WERI-Rb-1 (cell line): ENCODE results near the gene NBAS.
"Not testable (repeated sequence)": the region's sequence is repeated elsewhere in the genome, so short reads cannot be mapped to it uniquely, and the experiment has no call there.

Source experiments
- DNase-seq: peaks from one replicate; pipeline ENCODE4 v3.0.0-alpha.2; 2020
- H3K27ac ChIP-seq: fragments of 250-450 bp; sonication (Bioruptor Pico); 2 replicates; pipeline ENCODE4 v1.5.1; 2020; ENCODE audit warnings: mild to moderate bottlenecking, moderate library complexity
- H3K27me3 ChIP-seq: fragments of 250-450 bp; sonication (Bioruptor Pico); 2 replicates; pipeline ENCODE4 v1.5.1; 2021; ENCODE audit warnings: mild to moderate bottlenecking, low read depth, moderate library complexity; ENCODE audit not compliant: insufficient read depth, severe bottlenecking
- H3K36me3 ChIP-seq: fragments of 250-450 bp; sonication (Bioruptor Pico); 2 replicates; pipeline ENCODE4 v1.5.1; 2020; ENCODE audit warnings: mild to moderate bottlenecking, moderate library complexity
- H3K4me3 ChIP-seq: 2 replicates; pipeline ENCODE4 v1.5.1; 2011; ENCODE audit warnings: low read depth, mild to moderate bottlenecking, control low read depth, low read length
- H3K9me3 ChIP-seq: fragments of 250-450 bp; sonication (Bioruptor Pico); 2 replicates; pipeline ENCODE4 v1.5.1; 2021; ENCODE audit warnings: mild to moderate bottlenecking, moderate library complexity; ENCODE audit not compliant: severe bottlenecking
- TF ChIP-seq, protein P1 (sequence below): IDR thresholded peaks from 2 replicates; pipeline ENCODE4 v1.5.1; 2011; ENCODE audit warnings: low read depth, mild to moderate bottlenecking, control low read depth, inconsistent platforms, low read length

Gene NBAS

DNA sequence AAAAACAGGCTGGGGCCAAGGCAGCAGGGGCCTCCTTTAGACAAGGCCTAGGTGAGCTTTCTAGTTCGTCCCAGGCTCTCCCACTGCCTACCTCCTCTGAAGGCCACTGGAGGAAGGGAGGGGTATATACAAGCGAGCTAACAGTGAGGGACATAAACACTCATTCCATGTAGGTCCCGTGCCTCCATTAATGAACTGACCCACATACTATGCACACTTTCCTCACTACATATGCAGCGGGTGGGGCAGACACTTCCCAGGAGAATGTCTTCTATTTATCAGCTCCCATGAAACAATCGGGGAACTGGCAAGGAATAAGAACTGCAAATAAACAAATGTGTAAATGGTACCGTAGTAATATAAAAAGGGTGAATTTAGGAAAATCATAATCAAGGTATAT, 336.5 kb downstream of the NBAS start:
- H3K27ac ChIP-seq = no peak overlapping the region
- H3K9me3 ChIP-seq = no peaks in the 10 kb centered on the region
- TF ChIP-seq, protein P1, sequence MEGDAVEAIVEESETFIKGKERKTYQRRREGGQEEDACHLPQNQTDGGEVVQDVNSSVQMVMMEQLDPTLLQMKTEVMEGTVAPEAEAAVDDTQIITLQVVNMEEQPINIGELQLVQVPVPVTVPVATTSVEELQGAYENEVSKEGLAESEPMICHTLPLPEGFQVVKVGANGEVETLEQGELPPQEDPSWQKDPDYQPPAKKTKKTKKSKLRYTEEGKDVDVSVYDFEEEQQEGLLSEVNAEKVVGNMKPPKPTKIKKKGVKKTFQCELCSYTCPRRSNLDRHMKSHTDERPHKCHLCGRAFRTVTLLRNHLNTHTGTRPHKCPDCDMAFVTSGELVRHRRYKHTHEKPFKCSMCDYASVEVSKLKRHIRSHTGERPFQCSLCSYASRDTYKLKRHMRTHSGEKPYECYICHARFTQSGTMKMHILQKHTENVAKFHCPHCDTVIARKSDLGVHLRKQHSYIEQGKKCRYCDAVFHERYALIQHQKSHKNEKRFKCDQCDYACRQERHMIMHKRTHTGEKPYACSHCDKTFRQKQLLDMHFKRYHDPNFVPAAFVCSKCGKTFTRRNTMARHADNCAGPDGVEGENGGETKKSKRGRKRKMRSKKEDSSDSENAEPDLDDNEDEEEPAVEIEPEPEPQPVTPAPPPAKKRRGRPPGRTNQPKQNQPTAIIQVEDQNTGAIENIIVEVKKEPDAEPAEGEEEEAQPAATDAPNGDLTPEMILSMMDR = no peak
- no peaks in the 10 kb centered on the region for H3K27me3 ChIP-seq
- H3K36me3 ChIP-seq = no peaks in the 10 kb centered on the region
- DNase-seq = no peak
- no peak overlapping the region for H3K4me3 ChIP-seq

DNA sequence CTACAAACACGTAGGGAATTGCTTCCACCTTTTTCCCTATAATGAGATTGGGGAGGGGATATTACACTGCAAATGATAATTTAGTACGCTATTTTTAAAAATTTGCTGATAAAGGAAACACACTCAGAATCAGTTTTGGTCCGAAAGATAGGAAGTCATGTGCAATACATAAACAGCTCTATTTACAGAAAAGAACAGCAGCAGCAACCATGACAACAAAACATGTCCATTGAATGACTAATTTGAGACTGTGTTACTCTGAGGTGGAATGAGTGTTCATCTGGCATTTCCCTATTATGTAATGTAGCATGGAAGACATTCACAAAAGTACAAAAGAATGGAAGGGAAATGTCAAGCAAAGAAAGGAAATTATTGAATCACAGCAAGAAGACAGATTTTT, 337.2 kb downstream of the NBAS start:
- no peak overlapping the region for H3K27ac ChIP-seq
- H3K4me3 ChIP-seq = no peak overlapping the region
- TF ChIP-seq, protein P1 = no peak
- DNase-seq = no peak
- no peaks in the 10 kb centered on the region for H3K36me3 ChIP-seq
- H3K9me3 ChIP-seq = no peaks in the 10 kb centered on the region
- H3K27me3 ChIP-seq = no peaks in the 10 kb centered on the region

DNA sequence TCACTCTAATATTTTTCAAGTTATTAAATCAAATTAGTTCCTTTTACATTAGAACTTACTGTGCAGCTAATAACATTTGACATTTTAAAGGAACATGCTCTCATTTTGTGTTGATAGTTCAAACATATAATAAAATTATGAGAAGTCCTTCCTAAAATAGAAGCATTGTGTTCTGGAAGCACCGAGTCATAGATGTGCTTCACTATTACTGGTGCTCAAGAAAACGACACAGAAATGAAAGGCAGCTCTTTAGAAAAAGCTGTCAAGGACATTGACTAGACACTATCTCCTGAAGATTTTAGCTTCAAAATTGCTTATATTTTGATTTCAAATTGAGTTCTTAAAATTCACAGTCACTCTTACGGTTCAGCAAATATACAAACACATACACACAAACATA, 338.3 kb downstream of the NBAS start:
- Histone ChIP-seq H3K27ac (no peak overlapping the region), H3K9me3 (peaks cover 3% of the 10 kb centered on the region), H3K27me3 (no peaks in the 10 kb centered on the region), H3K4me3 (no peak overlapping the region), H3K36me3 (peaks cover 7% of the 10 kb centered on the region; the same call in 1 of the 2 replicates)
- DNase-seq = no peak
- TF ChIP-seq, protein P1 = no peak

DNA sequence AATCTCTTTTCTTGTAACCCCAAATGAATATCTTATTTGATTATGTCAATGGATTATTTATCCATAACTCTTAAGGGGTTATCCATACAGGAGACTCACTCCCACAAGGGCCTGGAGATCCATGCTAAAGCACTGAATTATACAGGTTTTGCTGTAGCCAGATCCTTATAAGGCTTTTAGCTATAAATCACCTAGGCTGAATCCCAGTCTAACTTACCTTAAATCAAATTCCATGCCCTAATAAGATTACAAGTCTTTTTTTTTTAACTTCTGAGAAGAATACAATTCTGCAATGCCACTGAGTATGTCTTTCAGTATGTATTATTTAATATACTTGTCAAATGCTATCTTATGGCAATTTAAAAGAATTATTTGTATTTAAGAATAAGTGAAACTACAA, 340.5 kb downstream of the NBAS start:
- Histone ChIP-seq H3K4me3 (no peak overlapping the region), H3K27ac (peak overlapping the region; percentile 20), H3K9me3 (peaks cover 3% of the 10 kb centered on the region), H3K36me3 (peaks cover 7% of the 10 kb centered on the region; the same call in 1 of the 2 replicates), H3K27me3 (no peaks in the 10 kb centered on the region)
- TF ChIP-seq, protein P1 = no peak
- DNase-seq = no peak

DNA sequence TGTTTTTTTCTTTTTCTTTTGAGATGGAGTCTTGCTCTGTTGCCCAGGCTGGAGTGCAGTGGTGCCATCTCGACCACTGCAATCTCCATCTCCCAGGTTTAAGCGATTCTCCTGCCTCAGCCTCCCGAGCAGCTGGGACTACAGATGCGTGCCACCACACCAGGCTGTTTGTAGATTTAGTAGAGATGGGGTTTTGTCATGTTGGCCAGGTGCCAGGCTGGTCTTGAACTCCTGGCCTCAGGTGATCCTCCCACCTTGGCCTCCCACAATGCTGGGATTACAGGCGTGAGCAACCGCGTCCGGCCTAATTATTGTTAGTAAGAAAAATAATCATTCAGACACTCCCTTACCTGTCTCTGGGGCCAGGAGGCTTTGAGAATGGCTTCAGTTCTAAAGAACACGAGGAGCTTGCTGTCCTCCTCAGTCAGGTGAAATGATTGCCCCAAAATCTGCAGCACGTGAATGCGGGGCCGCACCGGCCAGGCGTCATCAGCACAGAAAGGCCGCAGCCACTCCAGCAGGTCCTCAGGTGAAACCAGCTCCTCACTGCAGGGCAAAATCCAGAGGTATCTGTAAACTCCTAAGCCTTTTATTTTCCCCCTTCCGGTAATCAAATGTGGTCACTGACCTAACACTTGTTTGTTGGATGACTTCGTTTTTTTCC, 342.6 kb downstream of the NBAS start:
- Histone ChIP-seq H3K4me3 (no peak overlapping the region), H3K9me3 (peaks cover 3% of the 10 kb centered on the region), H3K36me3 (peaks cover 7% of the 10 kb centered on the region; the same call in 1 of the 2 replicates), H3K27me3 (no peaks in the 10 kb centered on the region), H3K27ac (peak overlapping the region; percentile 42)
- DNase-seq = no peak
- TF ChIP-seq, protein P1 = no peak

DNA sequence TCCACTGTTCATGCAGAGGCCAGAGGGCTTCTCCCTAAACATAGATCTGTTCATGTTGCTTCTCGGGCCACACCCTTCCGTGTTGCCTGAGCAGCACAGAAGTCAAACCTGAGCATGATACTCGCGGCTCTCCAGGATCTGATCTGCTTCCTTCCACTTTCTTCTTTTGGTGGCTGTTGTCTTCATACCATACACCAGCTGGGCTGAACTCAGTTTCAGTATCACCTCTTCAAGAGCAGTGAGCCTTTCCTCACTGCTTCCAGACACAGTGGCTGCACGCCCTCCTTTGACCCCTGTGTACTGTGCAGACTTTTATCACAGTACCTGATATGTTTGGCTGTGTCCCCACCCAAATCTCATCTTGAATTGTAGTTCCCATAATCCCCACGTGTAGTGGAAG, 348.9 kb downstream of the NBAS start:
- TF ChIP-seq, protein P1 = no peak
- H3K4me3 ChIP-seq = no peak overlapping the region
- H3K27ac ChIP-seq = no peak overlapping the region
- H3K36me3 ChIP-seq = no peaks in the 10 kb centered on the region
- no peak for DNase-seq
- no peaks in the 10 kb centered on the region for H3K9me3 ChIP-seq
- no peaks in the 10 kb centered on the region for H3K27me3 ChIP-seq

DNA sequence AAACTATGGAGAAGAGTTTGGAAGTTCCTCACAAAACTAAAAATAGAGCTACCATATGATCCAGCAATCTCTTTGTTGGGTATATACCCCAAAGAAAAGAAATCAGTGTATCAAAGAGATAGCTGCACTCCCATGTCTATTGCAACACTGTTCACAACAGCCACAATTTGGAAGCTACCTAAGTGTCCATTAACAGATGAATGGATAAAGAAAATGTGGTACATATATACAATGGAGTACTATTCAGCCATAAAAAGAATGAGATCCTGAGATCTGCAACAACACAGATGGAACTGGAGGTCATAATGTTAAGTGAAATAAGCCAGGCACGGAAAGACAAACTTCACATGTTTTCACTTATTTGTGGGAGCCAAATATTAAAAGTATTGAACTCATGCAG, 350.6 kb downstream of the NBAS start:
- H3K4me3 ChIP-seq, DNase-seq, H3K27ac ChIP-seq, H3K36me3 ChIP-seq, H3K27me3 ChIP-seq, H3K9me3 ChIP-seq: not testable (repeated sequence)
